ENCODE measurements around the gene RAP1A. TPM values are rescaled to one million over a fixed set of nuclear protein-coding genes. Genes with fewer than 3 reads are reported as not detected.

The RAP1A gene
- total RNA-seq, 1 donor = 17.0 TPM

GRCh38 chr1:111582016-111582415 lies 37.6 kb upstream of the RAP1A start:
- Histone ChIP-seq H3K4me3 (ENCODE audit: insufficient read depth, low read length) (no peak overlapping the region), H4K20me1 (ENCODE audit: insufficient read depth, low read length) (no peaks in the 10 kb centered on the region), H3K27ac (ENCODE audit: low read depth, low read length) (no peak overlapping the region), H3K9me3 (ENCODE audit: low read depth, low read length) (no peaks in the 10 kb centered on the region), H3K36me3 (ENCODE audit: insufficient read depth, low read length) (no peaks in the 10 kb centered on the region), H3K27me3 (ENCODE audit: insufficient read depth, low read length) (no peaks in the 10 kb centered on the region), H2AFZ (ENCODE audit: low read length) (no peak overlapping the region), H3K4me1 (ENCODE audit: insufficient read depth, low read length) (peaks cover 7% of the 10 kb centered on the region), H3K79me2 (ENCODE audit: insufficient read depth, low read length) (no peaks in the 10 kb centered on the region), H3K4me2 (ENCODE audit: insufficient read depth, low read length) (no peak overlapping the region)
- no peak for DNase-seq (ENCODE audit: insufficient read length, low spot score, missing footprints)
- no peak for TF ChIP-seq CTCF (IDR thresholded peaks at IDR 0.05; ENCODE audit: extremely low read depth, low read depth, low read length)

- Histone ChIP-seq H3K36me3 (ENCODE audit: insufficient read depth, low read length) (no peaks in the 10 kb centered on the region), H3K4me1 (ENCODE audit: insufficient read depth, low read length) (peaks cover 16% of the 10 kb centered on the region), H3K4me3 (ENCODE audit: insufficient read depth, low read length) (no peak overlapping the region), H3K27ac (ENCODE audit: low read depth, low read length) (no peak overlapping the region), H3K79me2 (ENCODE audit: insufficient read depth, low read length) (no peaks in the 10 kb centered on the region), H4K20me1 (ENCODE audit: insufficient read depth, low read length) (no peaks in the 10 kb centered on the region), H2AFZ (ENCODE audit: low read length) (no peak overlapping the region), H3K27me3 (ENCODE audit: insufficient read depth, low read length) (no peaks in the 10 kb centered on the region), H3K4me2 (ENCODE audit: insufficient read depth, low read length) (no peak overlapping the region), H3K9me3 (ENCODE audit: low read depth, low read length) (no peaks in the 10 kb centered on the region)
- no peak for DNase-seq (ENCODE audit: insufficient read length, low spot score, missing footprints)
- TF ChIP-seq CTCF (IDR thresholded peaks at IDR 0.05; ENCODE audit: extremely low read depth, low read depth, low read length) = no peak
Measured at GRCh38 chr1:111582644-111583618, 36.7 kb upstream of the RAP1A start.

- H3K27ac ChIP-seq (ENCODE audit: low read depth, low read length) = no peak overlapping the region
- H3K4me2 ChIP-seq (ENCODE audit: insufficient read depth, low read length) = no peak overlapping the region
- H4K20me1 ChIP-seq (ENCODE audit: insufficient read depth, low read length) = no peaks in the 10 kb centered on the region
- TF ChIP-seq CTCF (IDR thresholded peaks at IDR 0.05; ENCODE audit: extremely low read depth, low read depth, low read length) = no peak
- no peak overlapping the region for H3K4me3 ChIP-seq (ENCODE audit: insufficient read depth, low read length)
- H3K4me1 ChIP-seq (ENCODE audit: insufficient read depth, low read length) = peaks cover 16% of the 10 kb centered on the region
- H2AFZ ChIP-seq (ENCODE audit: low read length) = no peak overlapping the region
- no peaks in the 10 kb centered on the region for H3K36me3 ChIP-seq (ENCODE audit: insufficient read depth, low read length)
- no peaks in the 10 kb centered on the region for H3K79me2 ChIP-seq (ENCODE audit: insufficient read depth, low read length)
- no peaks in the 10 kb centered on the region for H3K9me3 ChIP-seq (ENCODE audit: low read depth, low read length)
- H3K27me3 ChIP-seq (ENCODE audit: insufficient read depth, low read length) = no peaks in the 10 kb centered on the region
- DNase-seq (ENCODE audit: insufficient read length, low spot score, missing footprints) = no peak
Measured at GRCh38 chr1:111585447-111586086, 34.0 kb upstream of the RAP1A start.

- no peak for DNase-seq (ENCODE audit: insufficient read length, low spot score, missing footprints)
- no peaks in the 10 kb centered on the region for H3K36me3 ChIP-seq (ENCODE audit: insufficient read depth, low read length)
- H3K4me2 ChIP-seq (ENCODE audit: insufficient read depth, low read length) = no peak overlapping the region
- H3K79me2 ChIP-seq (ENCODE audit: insufficient read depth, low read length) = no peaks in the 10 kb centered on the region
- H3K9me3 ChIP-seq (ENCODE audit: low read depth, low read length) = no peaks in the 10 kb centered on the region
- H3K27me3 ChIP-seq (ENCODE audit: insufficient read depth, low read length) = no peaks in the 10 kb centered on the region
- TF ChIP-seq CTCF (IDR thresholded peaks at IDR 0.05; ENCODE audit: extremely low read depth, low read depth, low read length) = no peak
- no peaks in the 10 kb centered on the region for H4K20me1 ChIP-seq (ENCODE audit: insufficient read depth, low read length)
- H2AFZ ChIP-seq (ENCODE audit: low read length) = no peak overlapping the region
- no peak overlapping the region for H3K4me3 ChIP-seq (ENCODE audit: insufficient read depth, low read length)
- no peak overlapping the region for H3K27ac ChIP-seq (ENCODE audit: low read depth, low read length)
- H3K4me1 ChIP-seq (ENCODE audit: insufficient read depth, low read length) = peaks cover 16% of the 10 kb centered on the region
Measured at GRCh38 chr1:111586112-111586511, 33.5 kb upstream of the RAP1A start.

All from osteoblast (primary cell).